Germinal center (tissue), 1 donor: ENCODE results near the gene CHMP2A.

Experiments
- DNase-seq: peaks from one replicate; pipeline ENCODE4 v3.0.0; 2012; ENCODE audit warnings: mixed read lengths, low spot score

The CHMP2A gene

GRCh38 chr19:58569943-58570670 lies 15.2 kb upstream of the CHMP2A start:
- DNase-seq, result no peak

- no peak for DNase-seq
Observed at GRCh38 chr19:58569191-58569942, 14.5 kb upstream of the CHMP2A start.

- DNase-seq, result no peak
Observed at GRCh38 chr19:58568453-58569130, 13.7 kb upstream of the CHMP2A start.

- DNase-seq, result no peak
Observed at GRCh38 chr19:58566989-58567388, 12.1 kb upstream of the CHMP2A start.

- DNase-seq, result no peak
Observed at GRCh38 chr19:58563823-58564222, 8.9 kb upstream of the CHMP2A start.

DNA sequence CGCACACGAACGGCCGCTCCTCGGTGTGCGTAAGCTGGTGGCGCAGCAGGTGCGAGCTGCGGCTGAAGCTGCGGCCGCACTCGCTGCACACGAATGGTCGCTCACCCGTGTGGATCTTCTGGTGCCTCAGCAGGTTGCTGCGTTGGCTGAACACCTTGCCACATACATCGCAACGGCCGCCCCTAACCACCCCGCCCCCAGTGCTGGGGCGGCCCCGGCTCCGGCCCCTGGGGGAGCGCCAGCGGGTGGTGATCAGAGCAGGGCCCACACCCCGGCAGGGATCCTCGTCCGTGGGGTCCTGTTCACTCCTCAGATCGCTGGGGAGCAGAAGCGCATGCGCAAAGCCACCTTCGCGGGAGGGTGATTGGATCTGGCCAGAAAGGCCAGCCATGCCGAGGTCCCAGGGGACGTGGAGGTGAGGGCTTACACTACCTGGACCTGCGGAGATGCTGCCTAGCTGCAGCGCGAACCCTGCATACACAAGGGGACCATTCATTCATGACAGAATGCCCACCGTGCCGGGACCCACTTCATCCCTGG lies 8.2 kb upstream of the CHMP2A start:
- DNase-seq, result peak; percentile 69

GRCh38 chr19:58562122-58563033 lies 7.5 kb upstream of the CHMP2A start:
- DNase-seq, result no peak

DNA sequence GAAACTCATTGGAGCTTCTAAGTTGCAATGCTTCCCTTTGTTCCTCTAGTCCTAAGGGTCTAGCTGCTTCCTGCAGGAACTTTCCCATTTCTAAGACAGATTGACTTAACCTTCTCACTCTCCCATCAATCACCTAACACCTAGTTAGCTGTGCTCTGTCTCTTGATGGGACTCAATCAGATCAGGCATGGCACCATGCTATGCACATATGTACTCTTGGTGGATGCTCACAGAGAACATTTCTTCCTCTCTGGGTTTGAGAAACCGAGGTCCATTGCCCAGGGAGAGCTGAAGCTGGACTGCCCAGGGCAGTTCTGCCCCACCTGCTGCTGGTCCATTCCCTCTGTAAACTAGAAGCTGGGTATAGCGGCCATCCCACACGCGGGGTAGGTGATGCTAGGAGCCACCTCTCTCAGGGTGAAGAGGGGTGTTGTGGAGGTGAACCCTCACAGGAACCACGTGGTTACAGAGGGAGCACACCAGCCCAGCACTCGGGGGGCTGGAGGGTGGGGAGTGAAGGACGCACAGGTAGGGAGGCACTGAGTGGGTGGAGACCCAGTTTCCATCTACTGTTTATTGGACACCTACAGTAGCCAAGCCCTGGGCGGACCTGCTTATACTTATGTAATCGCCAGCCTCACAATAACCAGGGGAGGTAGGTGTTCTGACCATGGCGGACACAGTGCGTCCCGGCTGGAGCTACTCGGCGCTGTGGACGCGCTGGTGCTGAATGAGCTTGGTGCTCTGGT lies 6.6 kb upstream of the CHMP2A start:
- DNase-seq, result no peak

GRCh38 chr19:58560921-58561320 lies 6.0 kb upstream of the CHMP2A start:
- DNase-seq, result no peak

GRCh38 chr19:58560007-58560887 lies 5.3 kb upstream of the CHMP2A start:
- no peak for DNase-seq

DNA sequence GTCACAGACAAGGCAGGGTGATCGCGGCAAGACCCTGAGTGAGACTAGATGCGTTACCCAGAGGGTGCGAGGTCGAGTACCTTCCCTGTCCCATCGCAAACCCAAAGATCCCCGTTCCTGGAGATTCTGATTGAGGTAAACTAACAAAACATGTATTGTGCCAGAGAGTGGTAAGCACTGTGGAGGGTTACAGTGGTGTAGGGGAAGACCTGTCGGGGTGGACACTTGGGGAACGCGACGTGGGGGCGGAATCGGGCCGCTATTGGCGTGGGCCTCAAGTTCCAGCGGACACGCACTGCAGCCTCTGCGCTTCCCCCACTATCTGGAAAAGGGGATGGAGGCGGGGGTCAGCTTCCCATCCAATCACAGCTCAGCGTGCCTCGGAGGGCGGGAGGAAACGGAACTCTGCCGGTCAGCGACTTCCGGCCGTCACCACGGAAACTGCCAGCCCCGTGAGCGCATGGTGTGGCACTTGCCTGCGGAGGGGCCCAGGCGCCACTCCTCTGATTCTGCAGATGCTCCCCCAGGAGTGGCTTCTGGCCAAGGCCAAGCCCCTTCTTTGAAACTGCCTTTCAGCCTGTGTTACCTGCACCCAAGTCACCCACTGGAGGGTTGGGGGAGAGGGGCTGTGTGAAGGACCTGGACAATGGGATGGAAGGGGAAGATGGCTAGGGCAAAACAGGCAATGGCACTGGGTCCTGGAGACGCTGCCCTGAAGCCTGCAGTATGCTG lies 4.5 kb upstream of the CHMP2A start:
- DNase-seq, result peak; percentile 77

GRCh38 chr19:58558623-58559274 lies 3.8 kb upstream of the CHMP2A start:
- DNase-seq, result peak; percentile 94

DNA sequence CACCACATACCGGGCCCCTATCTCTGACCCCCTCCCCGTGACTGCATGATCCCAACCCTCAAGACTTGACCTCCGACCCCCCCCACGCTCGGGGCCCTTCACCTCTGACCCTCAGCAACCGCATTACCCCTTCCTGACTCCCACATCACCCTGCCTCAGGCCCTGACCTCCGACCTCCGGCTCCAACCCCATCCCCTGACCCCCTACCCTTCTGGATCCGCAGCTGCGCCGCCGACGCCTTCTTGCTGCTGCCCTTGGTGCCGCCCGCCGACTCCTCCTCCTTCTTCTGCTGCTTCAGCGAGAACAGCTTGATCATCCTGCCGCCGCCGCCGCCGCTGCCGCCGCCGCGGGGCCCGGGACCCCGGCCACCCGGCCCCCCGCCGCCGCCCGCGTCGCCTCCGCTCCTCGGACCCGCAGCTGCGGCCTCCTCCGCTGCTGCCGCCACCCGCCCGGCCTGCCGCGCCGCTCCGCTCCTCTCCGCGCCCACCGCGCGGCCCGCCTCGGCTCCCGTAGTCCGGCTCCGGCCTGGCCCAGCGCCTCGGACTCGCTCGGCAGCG lies 3.2 kb upstream of the CHMP2A start, which contains the start of gene UBE2M:
Gene UBE2M, minus strand, starts transcription at position 546 of the 557 bp plus-strand sequence. Its CDS starts 230 bp downstream, at position 316.
- no peak for DNase-seq

- DNase-seq, result no peak
Observed at GRCh38 chr19:58557221-58558065, 2.5 kb upstream of the CHMP2A start.

GRCh38 chr19:58556622-58557220 lies 1.8 kb upstream of the CHMP2A start:
- no peak for DNase-seq

- DNase-seq, result no peak
Observed at GRCh38 chr19:58555920-58556621, 1.2 kb upstream of the CHMP2A start.
